Left ventricle myocardium inferior (tissue), 1 donor: ENCODE data around the gene TBC1D16. TPM values are rescaled to one million over a fixed set of nuclear protein-coding genes. Genes with fewer than 3 reads are reported as not detected.
A peak's percentile ranks its signal among the peaks of the same experiment; 100 is the strongest.

ENCODE experiments used
- DNase-seq: peaks from one replicate; pipeline ENCODE4 v3.0.0-alpha.2; 2020
- H3K27ac ChIP-seq: fragments of 200-600 bp; replicated peaks from 2 replicates; pipeline ENCODE4 v1.8.0; 2021
- H3K27me3 ChIP-seq: fragments of 200-600 bp; 2 replicates; pipeline ENCODE4 v1.8.0; 2021; ENCODE audit warnings: low read depth
- H3K36me3 ChIP-seq: fragments of 200-600 bp; 2 replicates; pipeline ENCODE4 v1.8.0; 2021
- H3K4me1 ChIP-seq: fragments of 200-600 bp; 2 replicates; pipeline ENCODE4 v1.8.0; 2021
- H3K4me3 ChIP-seq: fragments of 200-600 bp; 2 replicates; pipeline ENCODE4 v1.8.0; 2021; ENCODE audit warnings: mild to moderate bottlenecking, moderate library complexity
- H3K9me3 ChIP-seq: fragments of 200-600 bp; replicated peaks from 2 replicates; pipeline ENCODE4 v1.8.0; 2021
- CTCF ChIP-seq: fragments of 200-600 bp; IDR thresholded peaks from 2 replicates; pipeline ENCODE4 v1.8.0; 2021; ENCODE audit warnings: antibody characterized with exemption, mild to moderate bottlenecking, borderline replicate concordance
- intact Hi-C: fragments of 100-400 bp; cut with micrococcal nuclease; formaldehyde crosslinking; loops from one replicate; pipeline ENCODE4 v1.11.0; 2022
- total RNA-seq: library from RNA; stranded (reverse); fragmentation: NEBNext Ultra II Directional; extraction: Animal tissue kit (Norgen Biotek cat#: 25700); gene quantifications from one replicate; pipeline ENCODE4 v1.2.1, GENCODE V29; 2021
- donor health status: DM: no; HTN: yes; CAD: no; lungs with severe emphysema.

Gene TBC1D16
- total RNA-seq, 1 donor from 2014 or later = 15.9 TPM

- no peaks in the 10 kb centered on the region for H3K27me3 ChIP-seq
- TF ChIP-seq CTCF = no peak
- no peaks in the 10 kb centered on the region for H3K9me3 ChIP-seq
- H3K4me1 ChIP-seq = peaks cover 39% of the 10 kb centered on the region
- no peak overlapping the region for H3K4me3 ChIP-seq
- no peaks in the 10 kb centered on the region for H3K36me3 ChIP-seq
- intact Hi-C loops = no loop called here
- no peak overlapping the region for H3K27ac ChIP-seq
- DNase-seq = no peak
Observed at GRCh38 chr17:80067393-80067986, 31.8 kb upstream of the TBC1D16 start.

GRCh38 chr17:80065478-80066170 lies 30.0 kb upstream of the TBC1D16 start:
- no peak for TF ChIP-seq CTCF
- Histone ChIP-seq H3K27ac (no peak overlapping the region), H3K36me3 (no peaks in the 10 kb centered on the region), H3K9me3 (no peaks in the 10 kb centered on the region), H3K27me3 (no peaks in the 10 kb centered on the region), H3K4me1 (peaks cover 24% of the 10 kb centered on the region), H3K4me3 (no peak overlapping the region)
- intact Hi-C loops = no loop called here
- no peak for DNase-seq

- no peaks in the 10 kb centered on the region for H3K27me3 ChIP-seq
- H3K4me3 ChIP-seq = no peak overlapping the region
- intact Hi-C loops = no loop called here
- peaks cover 15% of the 10 kb centered on the region for H3K4me1 ChIP-seq
- H3K36me3 ChIP-seq = no peaks in the 10 kb centered on the region
- no peak for TF ChIP-seq CTCF
- no peak for DNase-seq
- no peaks in the 10 kb centered on the region for H3K9me3 ChIP-seq
- H3K27ac ChIP-seq = peak overlapping the region; percentile 21
Observed at GRCh38 chr17:80064696-80065095, 29.0 kb upstream of the TBC1D16 start.

- Histone ChIP-seq H3K27me3 (no peaks in the 10 kb centered on the region), H3K9me3 (no peaks in the 10 kb centered on the region), H3K27ac (peak overlapping the region; percentile 21), H3K36me3 (peaks cover 2% of the 10 kb centered on the region), H3K4me3 (no peak overlapping the region), H3K4me1 (peaks cover 8% of the 10 kb centered on the region)
- TF ChIP-seq CTCF = no peak
- no peak for DNase-seq
- intact Hi-C loops = no loop called here
Observed at GRCh38 chr17:80063830-80064585, 28.3 kb upstream of the TBC1D16 start.

- Histone ChIP-seq H3K4me3 (no peak overlapping the region), H3K4me1 (no peaks in the 10 kb centered on the region), H3K27me3 (no peaks in the 10 kb centered on the region), H3K9me3 (no peaks in the 10 kb centered on the region), H3K36me3 (peaks cover 5% of the 10 kb centered on the region), H3K27ac (no peak overlapping the region)
- intact Hi-C loops = no loop called here
- DNase-seq = no peak
- TF ChIP-seq CTCF = no peak
Observed at GRCh38 chr17:80061421-80061820, 25.7 kb upstream of the TBC1D16 start.
